Measurements from ENCODE around the gene SIRPG. TPM values are rescaled to one million over a fixed set of nuclear protein-coding genes. Genes with fewer than 3 reads are reported as not detected.

Gene SIRPG
- polyA plus RNA-seq, 1 of the 3 experiments (the other 2 are of a cell fraction), result not detected

DNA sequence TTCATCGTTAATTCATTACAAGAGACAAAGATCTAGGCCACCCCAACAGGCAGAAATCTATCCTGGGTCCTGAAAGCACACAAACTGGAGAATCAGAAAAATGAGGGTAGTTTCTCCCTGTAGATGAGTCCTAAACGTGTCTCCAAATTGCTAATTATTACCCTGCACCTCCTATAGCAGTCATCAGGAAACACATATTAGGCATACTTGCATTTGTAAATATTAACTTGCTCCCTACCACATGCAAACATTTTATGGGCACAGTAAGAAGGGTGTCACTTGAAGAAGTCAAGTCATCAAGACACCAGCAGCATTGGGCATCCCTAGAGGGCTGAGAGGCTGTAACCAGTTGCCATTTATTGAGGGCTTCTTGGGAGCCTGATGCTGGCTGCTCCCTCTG is 19.8 kb downstream of the SIRPG start:
- no peaks in the 10 kb centered on the region for H3K79me2 ChIP-seq (ENCODE audit: insufficient read depth)
- POLR2A ChIA-PET, result no interaction called here
- H3K27ac ChIP-seq (ENCODE audit: low read depth in 2 of 2, low read length in 1 of 2), result no peak overlapping the region
- no peaks in the 10 kb centered on the region for H3K9me2 ChIP-seq
- H2AFZ ChIP-seq (ENCODE audit: low read depth), result no peak overlapping the region
- no peaks in the 10 kb centered on the region for H4K20me1 ChIP-seq (ENCODE audit: insufficient read depth)
- no peaks in the 10 kb centered on the region for H3F3A ChIP-seq (replicated peaks; ENCODE audit: insufficient read depth)
- CTCF ChIA-PET, result no interaction called here
- no peaks in the 10 kb centered on the region for H3K36me3 ChIP-seq (replicated peaks in 1 of 2; ENCODE audit: control insufficient read depth in 1 of 2, insufficient read depth in 2 of 2, low read length in 1 of 2)
- H3K4me1 ChIP-seq (ENCODE audit: control insufficient read depth in 1 of 2, insufficient read depth in 2 of 2, low read depth in 1 of 2, low read length in 1 of 2), result no peaks in the 10 kb centered on the region
- H3K27me3 ChIP-seq (ENCODE audit: insufficient read depth), result no peaks in the 10 kb centered on the region
- no peaks in the 10 kb centered on the region for H3K9me3 ChIP-seq
- no peak overlapping the region for H3K4me3 ChIP-seq (ENCODE audit: low read depth in 2 of 2, low read length in 1 of 2)
- DNase-seq, result no peak
- no peak for TF ChIP-seq TCF12 (IDR thresholded peaks at IDR 0.05)
- no peak for TF ChIP-seq CHD2 (IDR thresholded peaks at IDR 0.05; ENCODE audit: low read length, partially characterized antibody)
- TF ChIP-seq RAD21 (IDR thresholded peaks at IDR 0.05; ENCODE audit: low read length), result no peak
- TF ChIP-seq, protein P1, sequence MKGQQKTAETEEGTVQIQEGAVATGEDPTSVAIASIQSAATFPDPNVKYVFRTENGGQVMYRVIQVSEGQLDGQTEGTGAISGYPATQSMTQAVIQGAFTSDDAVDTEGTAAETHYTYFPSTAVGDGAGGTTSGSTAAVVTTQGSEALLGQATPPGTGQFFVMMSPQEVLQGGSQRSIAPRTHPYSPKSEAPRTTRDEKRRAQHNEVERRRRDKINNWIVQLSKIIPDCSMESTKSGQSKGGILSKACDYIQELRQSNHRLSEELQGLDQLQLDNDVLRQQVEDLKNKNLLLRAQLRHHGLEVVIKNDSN (IDR thresholded peaks at IDR 0.05; ENCODE audit: borderline replicate concordance, low read depth), result no peak
- TF ChIP-seq, protein P2, sequence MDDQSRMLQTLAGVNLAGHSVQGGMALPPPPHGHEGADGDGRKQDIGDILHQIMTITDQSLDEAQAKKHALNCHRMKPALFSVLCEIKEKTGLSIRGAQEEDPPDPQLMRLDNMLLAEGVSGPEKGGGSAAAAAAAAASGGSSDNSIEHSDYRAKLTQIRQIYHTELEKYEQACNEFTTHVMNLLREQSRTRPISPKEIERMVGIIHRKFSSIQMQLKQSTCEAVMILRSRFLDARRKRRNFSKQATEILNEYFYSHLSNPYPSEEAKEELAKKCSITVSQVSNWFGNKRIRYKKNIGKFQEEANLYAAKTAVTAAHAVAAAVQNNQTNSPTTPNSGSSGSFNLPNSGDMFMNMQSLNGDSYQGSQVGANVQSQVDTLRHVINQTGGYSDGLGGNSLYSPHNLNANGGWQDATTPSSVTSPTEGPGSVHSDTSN (IDR thresholded peaks at IDR 0.05), result no peak
- TF ChIP-seq, protein P3, sequence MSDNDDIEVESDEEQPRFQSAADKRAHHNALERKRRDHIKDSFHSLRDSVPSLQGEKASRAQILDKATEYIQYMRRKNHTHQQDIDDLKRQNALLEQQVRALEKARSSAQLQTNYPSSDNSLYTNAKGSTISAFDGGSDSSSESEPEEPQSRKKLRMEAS (IDR thresholded peaks at IDR 0.05; ENCODE audit: low read depth), result no peak
- TF ChIP-seq NFIC (IDR thresholded peaks at IDR 0.05; ENCODE audit: borderline replicate concordance), result no peak
- TF ChIP-seq, protein P4, sequence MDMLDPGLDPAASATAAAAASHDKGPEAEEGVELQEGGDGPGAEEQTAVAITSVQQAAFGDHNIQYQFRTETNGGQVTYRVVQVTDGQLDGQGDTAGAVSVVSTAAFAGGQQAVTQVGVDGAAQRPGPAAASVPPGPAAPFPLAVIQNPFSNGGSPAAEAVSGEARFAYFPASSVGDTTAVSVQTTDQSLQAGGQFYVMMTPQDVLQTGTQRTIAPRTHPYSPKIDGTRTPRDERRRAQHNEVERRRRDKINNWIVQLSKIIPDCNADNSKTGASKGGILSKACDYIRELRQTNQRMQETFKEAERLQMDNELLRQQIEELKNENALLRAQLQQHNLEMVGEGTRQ (IDR thresholded peaks at IDR 0.05; ENCODE audit: borderline replicate concordance, low read depth, low read length), result no peak
- no peak overlapping the region for H3K9ac ChIP-seq
- H3K4me2 ChIP-seq, result no peak overlapping the region
- WGBS (ENCODE audit: low lambda C conversion rate), result 20% methylated on average over 2 of the region's 2 CpGs

DNA sequence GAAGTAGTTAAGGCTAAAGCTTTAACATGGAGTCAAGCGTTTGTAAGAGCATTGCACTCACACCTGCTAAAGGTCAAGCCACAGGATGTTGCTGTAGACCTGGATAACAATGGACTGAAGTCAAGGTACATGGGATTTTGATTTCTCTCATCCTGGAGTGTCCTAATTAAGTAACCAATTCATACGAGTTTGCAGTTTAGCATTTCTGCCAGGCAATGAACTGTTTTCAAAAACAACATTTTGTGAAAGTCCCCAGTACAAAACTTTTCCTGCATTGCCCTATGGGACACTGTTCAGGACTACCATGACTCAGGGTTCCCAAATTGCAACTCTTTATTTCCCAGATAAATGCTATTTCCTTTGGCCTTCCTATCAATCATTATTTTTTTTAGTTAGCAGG is 20.4 kb downstream of the SIRPG start:
- H3K27ac ChIP-seq (ENCODE audit: low read depth in 2 of 2, low read length in 1 of 2), result no peak overlapping the region
- ChIA-PET CTCF (interaction anchor here (0.6 kb wide), 1 partner anchor 14 kb away, joined by 3 read pairs; no protein-coding TSS in a partner anchor), POLR2A (no interaction called here)
- no peak overlapping the region for H3K9ac ChIP-seq
- no peaks in the 10 kb centered on the region for H3K79me2 ChIP-seq (ENCODE audit: insufficient read depth)
- TF ChIP-seq SIN3A (IDR thresholded peaks at IDR 0.05; ENCODE audit: borderline replicate concordance, low read depth, low read length) (no peak), TAF1 (IDR thresholded peaks at IDR 0.05; ENCODE audit: borderline replicate concordance, low read depth, low read length) (no peak), GABPA (IDR thresholded peaks at IDR 0.05; ENCODE audit: low read depth) (no peak)
- H3K9me3 ChIP-seq, result no peaks in the 10 kb centered on the region
- H4K20me1 ChIP-seq (ENCODE audit: insufficient read depth), result no peaks in the 10 kb centered on the region
- H3K36me3 ChIP-seq (replicated peaks in 1 of 2; ENCODE audit: control insufficient read depth in 1 of 2, insufficient read depth in 2 of 2, low read length in 1 of 2), result no peaks in the 10 kb centered on the region
- no peak overlapping the region for H2AFZ ChIP-seq (ENCODE audit: low read depth)
- H3K4me2 ChIP-seq, result no peak overlapping the region
- DNase-seq, result no peak
- no peak overlapping the region for H3K4me3 ChIP-seq (ENCODE audit: low read depth in 2 of 2, low read length in 1 of 2)
- H3K4me1 ChIP-seq (ENCODE audit: control insufficient read depth in 1 of 2, insufficient read depth in 2 of 2, low read depth in 1 of 2, low read length in 1 of 2), result no peaks in the 10 kb centered on the region
- no peaks in the 10 kb centered on the region for H3K27me3 ChIP-seq (ENCODE audit: insufficient read depth)
- H3F3A ChIP-seq (replicated peaks; ENCODE audit: insufficient read depth), result no peaks in the 10 kb centered on the region
- H3K9me2 ChIP-seq, result no peaks in the 10 kb centered on the region
- WGBS (ENCODE audit: low lambda C conversion rate), result 20% methylated on average over 2 of the region's 2 CpGs
